ENCODE data around the gene WDR83. TPM values are rescaled to one million over a fixed set of nuclear protein-coding genes. Genes with fewer than 3 reads are reported as not detected.
"Not testable (repeated sequence)": the region's sequence is repeated elsewhere in the genome, so short reads cannot be mapped to it uniquely, and the experiment has no call there.

The WDR83 gene
- total RNA-seq, 1 donor from 2014 or later, result 6.3 TPM

GRCh38 chr19:12638611-12639182 is 27.9 kb upstream of the WDR83 start:
- no peaks in the 10 kb centered on the region for H3K36me3 ChIP-seq (ENCODE audit: control insufficient read depth in 3 of 3, insufficient read depth in 3 of 3, low read length in 3 of 3)
- H3K9me3 ChIP-seq (ENCODE audit: control insufficient read depth in 3 of 3, low read length in 3 of 3), result no peaks in the 10 kb centered on the region
- no peaks in the 10 kb centered on the region for H3K27me3 ChIP-seq (ENCODE audit: control insufficient read depth in 3 of 3, insufficient read depth in 3 of 3, low read length in 3 of 3)
- H3K4me1 ChIP-seq (ENCODE audit: control insufficient read depth in 3 of 3, insufficient read depth in 3 of 3, low read length in 3 of 3), result peaks cover 7 to 9% (median 7%) of the 10 kb centered on the region in 3 donors
- H3K27ac ChIP-seq (ENCODE audit: low read depth, low read length), result no peak overlapping the region
- no peak overlapping the region for H3K4me3 ChIP-seq (ENCODE audit: low read length in 3 of 3)
- no peak overlapping the region for H3K9ac ChIP-seq (ENCODE audit: low read depth in 1 of 3, low read length in 3 of 3)

- H3K36me3 ChIP-seq (ENCODE audit: control insufficient read depth in 3 of 3, insufficient read depth in 3 of 3, low read length in 3 of 3), result no peaks in the 10 kb centered on the region
- H3K9ac ChIP-seq (ENCODE audit: low read depth in 1 of 3, low read length in 3 of 3), result peak overlapping the region; percentile 32 to 65 (median 62)
- H3K4me3 ChIP-seq (ENCODE audit: low read length in 3 of 3), result peak overlapping the region; percentile 26 to 60 (median 52)
- no peaks in the 10 kb centered on the region for H3K9me3 ChIP-seq (ENCODE audit: control insufficient read depth in 3 of 3, low read length in 3 of 3)
- H3K27ac ChIP-seq (ENCODE audit: low read depth, low read length), result no peak overlapping the region
- no peaks in the 10 kb centered on the region for H3K27me3 ChIP-seq (ENCODE audit: control insufficient read depth in 3 of 3, insufficient read depth in 3 of 3, low read length in 3 of 3)
- peaks cover 7 to 9% (median 7%) of the 10 kb centered on the region in 3 donors for H3K4me1 ChIP-seq (ENCODE audit: control insufficient read depth in 3 of 3, insufficient read depth in 3 of 3, low read length in 3 of 3)
These were observed 26.6 kb upstream of the WDR83 start for GRCh38 chr19:12639901-12640613.

GRCh38 chr19:12641456-12641855 is 25.2 kb upstream of the WDR83 start:
- peaks cover 7 to 9% (median 7%) of the 10 kb centered on the region in 3 donors for H3K4me1 ChIP-seq (ENCODE audit: control insufficient read depth in 3 of 3, insufficient read depth in 3 of 3, low read length in 3 of 3)
- no peaks in the 10 kb centered on the region for H3K36me3 ChIP-seq (ENCODE audit: control insufficient read depth in 3 of 3, insufficient read depth in 3 of 3, low read length in 3 of 3)
- H3K9me3 ChIP-seq (ENCODE audit: control insufficient read depth in 3 of 3, low read length in 3 of 3), result no peaks in the 10 kb centered on the region
- no peak overlapping the region for H3K9ac ChIP-seq (ENCODE audit: low read depth in 1 of 3, low read length in 3 of 3)
- H3K4me3 ChIP-seq (ENCODE audit: low read length in 3 of 3), result no peak overlapping the region
- no peak overlapping the region for H3K27ac ChIP-seq (ENCODE audit: low read depth, low read length)
- H3K27me3 ChIP-seq (ENCODE audit: control insufficient read depth in 3 of 3, insufficient read depth in 3 of 3, low read length in 3 of 3), result no peaks in the 10 kb centered on the region

DNA sequence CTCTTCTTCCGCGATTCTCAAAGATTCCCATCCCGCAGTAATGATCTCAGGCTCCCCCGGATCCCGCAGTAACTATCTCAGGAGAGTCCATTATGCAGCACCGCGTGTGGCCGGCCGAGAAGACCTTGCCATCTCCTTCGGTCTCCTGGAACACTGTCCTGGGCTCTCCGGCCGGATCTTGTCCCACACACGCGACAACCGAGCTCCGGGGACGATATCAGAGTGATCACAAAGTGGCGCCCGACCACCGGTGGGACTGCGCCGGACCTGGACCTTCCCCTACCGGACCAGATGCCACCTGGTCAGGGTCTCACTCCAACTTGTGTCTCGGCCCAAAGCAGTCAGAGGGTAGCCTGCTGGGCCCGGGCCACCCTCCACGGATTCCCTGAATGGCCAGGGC is 24.1 kb upstream of the WDR83 start:
- Histone ChIP-seq H3K36me3 (ENCODE audit: control insufficient read depth in 3 of 3, insufficient read depth in 3 of 3, low read length in 3 of 3) (no peaks in the 10 kb centered on the region), H3K4me3 (ENCODE audit: low read length in 3 of 3) (no peak overlapping the region), H3K9ac (ENCODE audit: low read depth in 1 of 3, low read length in 3 of 3) (no peak overlapping the region), H3K27ac (ENCODE audit: low read depth, low read length) (no peak overlapping the region), H3K4me1 (ENCODE audit: control insufficient read depth in 3 of 3, insufficient read depth in 3 of 3, low read length in 3 of 3) (peaks cover 7 to 9% (median 7%) of the 10 kb centered on the region in 3 donors), H3K27me3 (ENCODE audit: control insufficient read depth in 3 of 3, insufficient read depth in 3 of 3, low read length in 3 of 3) (no peaks in the 10 kb centered on the region), H3K9me3 (ENCODE audit: control insufficient read depth in 3 of 3, low read length in 3 of 3) (no peaks in the 10 kb centered on the region)

DNA sequence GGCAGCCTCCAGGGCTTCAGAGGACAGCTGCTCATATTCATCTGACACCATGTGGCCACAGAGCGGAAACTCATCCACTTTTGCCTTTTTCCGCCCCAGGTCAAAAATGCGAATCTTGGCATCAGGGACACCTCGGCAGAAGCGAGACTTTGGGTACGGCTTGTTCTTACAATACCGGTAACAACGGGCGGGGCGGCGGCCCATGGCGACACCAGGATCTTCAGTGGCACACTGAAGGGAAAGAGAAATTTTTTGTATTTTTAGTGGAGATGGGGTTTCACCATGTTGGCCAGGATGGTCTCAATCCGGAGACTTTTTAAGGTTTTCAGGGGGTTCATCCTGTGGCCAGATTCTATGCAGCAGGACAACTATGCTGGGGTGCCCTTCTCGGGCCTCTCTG is 22.9 kb upstream of the WDR83 start:
- not testable (repeated sequence) for H3K36me3 ChIP-seq (ENCODE audit: control insufficient read depth in 3 of 3, insufficient read depth in 3 of 3, low read length in 3 of 3); H3K27me3 ChIP-seq (ENCODE audit: control insufficient read depth in 3 of 3, insufficient read depth in 3 of 3, low read length in 3 of 3); H3K27ac ChIP-seq (ENCODE audit: low read depth, low read length); H3K9me3 ChIP-seq (ENCODE audit: control insufficient read depth in 3 of 3, low read length in 3 of 3); H3K9ac ChIP-seq (ENCODE audit: low read depth in 1 of 3, low read length in 3 of 3); H3K4me3 ChIP-seq (ENCODE audit: low read length in 3 of 3)
- H3K4me1 ChIP-seq (ENCODE audit: control insufficient read depth in 3 of 3, insufficient read depth in 3 of 3, low read length in 3 of 3), result peaks cover 14 to 16% (median 14%) of the 10 kb centered on the region in 3 donors

DNA sequence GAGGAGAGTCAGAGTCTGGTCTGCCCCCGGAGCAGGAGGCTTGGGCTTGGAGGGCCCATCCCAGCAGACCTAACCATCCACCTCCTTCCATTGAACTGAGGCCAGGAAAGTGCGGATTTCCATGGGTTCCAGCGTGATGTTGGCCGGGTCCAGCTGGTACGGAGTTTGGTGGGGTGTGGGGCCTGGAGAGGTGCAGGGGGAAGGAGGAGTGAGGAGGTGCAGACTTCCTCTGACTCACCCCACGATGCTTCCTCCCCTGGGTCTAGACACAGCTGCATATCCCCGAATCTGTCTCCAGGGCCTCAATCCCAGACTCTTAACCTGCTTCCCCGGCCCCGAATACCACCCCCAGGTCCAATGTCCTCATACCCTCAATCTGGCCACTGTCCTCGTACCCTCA is 20.1 kb upstream of the WDR83 start:
- H3K9ac ChIP-seq (ENCODE audit: low read depth in 1 of 3, low read length in 3 of 3), result no peak overlapping the region
- no peaks in the 10 kb centered on the region for H3K9me3 ChIP-seq (ENCODE audit: control insufficient read depth in 3 of 3, low read length in 3 of 3)
- peaks cover 0 to 7% (median 2%) of the 10 kb centered on the region in 3 donors for H3K36me3 ChIP-seq (ENCODE audit: control insufficient read depth in 3 of 3, insufficient read depth in 3 of 3, low read length in 3 of 3)
- H3K27me3 ChIP-seq (ENCODE audit: control insufficient read depth in 3 of 3, insufficient read depth in 3 of 3, low read length in 3 of 3), result no peaks in the 10 kb centered on the region
- H3K4me3 ChIP-seq (ENCODE audit: low read length in 3 of 3), result no peak overlapping the region
- no peak overlapping the region for H3K27ac ChIP-seq (ENCODE audit: low read depth, low read length)
- H3K4me1 ChIP-seq (ENCODE audit: control insufficient read depth in 3 of 3, insufficient read depth in 3 of 3, low read length in 3 of 3), result peaks cover 7% of the 10 kb centered on the region in 3 donors

- Histone ChIP-seq H3K27me3 (ENCODE audit: control insufficient read depth in 3 of 3, insufficient read depth in 3 of 3, low read length in 3 of 3) (no peaks in the 10 kb centered on the region), H3K4me1 (ENCODE audit: control insufficient read depth in 3 of 3, insufficient read depth in 3 of 3, low read length in 3 of 3) (peaks cover 7% of the 10 kb centered on the region in 3 donors), H3K4me3 (ENCODE audit: low read length in 3 of 3) (no peak overlapping the region), H3K9me3 (ENCODE audit: control insufficient read depth in 3 of 3, low read length in 3 of 3) (no peaks in the 10 kb centered on the region), H3K36me3 (ENCODE audit: control insufficient read depth in 3 of 3, insufficient read depth in 3 of 3, low read length in 3 of 3) (peaks cover 2 to 8% (median 2%) of the 10 kb centered on the region in 3 donors), H3K27ac (ENCODE audit: low read depth, low read length) (no peak overlapping the region), H3K9ac (ENCODE audit: low read depth in 1 of 3, low read length in 3 of 3) (no peak overlapping the region)
These were observed 19.6 kb upstream of the WDR83 start for GRCh38 chr19:12647047-12647446.

DNA sequence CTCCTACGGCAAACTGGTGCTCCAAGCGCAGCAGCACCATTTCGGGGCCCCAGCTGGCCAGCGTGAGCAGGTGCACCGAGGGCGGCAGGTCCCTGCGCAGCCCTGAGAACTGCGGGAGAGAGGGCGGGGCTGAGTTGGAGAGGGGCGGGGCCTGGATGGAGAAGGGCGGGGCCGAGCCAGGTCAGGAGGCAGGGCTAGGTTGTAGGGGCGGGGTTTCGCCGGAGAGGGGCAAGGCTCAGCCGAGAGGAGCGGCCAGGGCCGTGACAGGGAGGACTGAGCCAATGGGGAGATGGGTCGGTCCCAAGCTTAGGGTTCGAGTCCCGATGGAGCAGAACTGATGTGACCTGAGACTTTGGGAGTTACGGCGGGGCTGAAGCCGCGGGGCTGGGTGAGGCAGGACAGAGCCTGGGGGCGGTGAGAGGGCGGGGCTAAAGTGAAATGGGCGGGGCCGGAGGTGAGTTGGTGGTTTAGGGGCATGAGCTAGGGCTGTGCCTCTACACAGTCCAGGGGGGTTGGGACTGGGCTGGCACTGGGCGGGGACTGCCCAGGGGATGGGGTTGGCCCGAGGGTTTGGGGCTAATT is 19.0 kb upstream of the WDR83 start:
- H3K9ac ChIP-seq (ENCODE audit: low read depth in 1 of 3, low read length in 3 of 3), result peak overlapping the region in 1 of 3 donors; percentile 50
- peak overlapping the region; percentile 2 to 56 (median 54) for H3K4me3 ChIP-seq (ENCODE audit: low read length in 3 of 3)
- no peaks in the 10 kb centered on the region for H3K9me3 ChIP-seq (ENCODE audit: control insufficient read depth in 3 of 3, low read length in 3 of 3)
- H3K4me1 ChIP-seq (ENCODE audit: control insufficient read depth in 3 of 3, insufficient read depth in 3 of 3, low read length in 3 of 3), result peaks cover 7% of the 10 kb centered on the region in 3 donors
- peaks cover 2 to 8% (median 4%) of the 10 kb centered on the region in 3 donors for H3K36me3 ChIP-seq (ENCODE audit: control insufficient read depth in 3 of 3, insufficient read depth in 3 of 3, low read length in 3 of 3)
- no peak overlapping the region for H3K27ac ChIP-seq (ENCODE audit: low read depth, low read length)
- no peaks in the 10 kb centered on the region for H3K27me3 ChIP-seq (ENCODE audit: control insufficient read depth in 3 of 3, insufficient read depth in 3 of 3, low read length in 3 of 3)

DNA sequence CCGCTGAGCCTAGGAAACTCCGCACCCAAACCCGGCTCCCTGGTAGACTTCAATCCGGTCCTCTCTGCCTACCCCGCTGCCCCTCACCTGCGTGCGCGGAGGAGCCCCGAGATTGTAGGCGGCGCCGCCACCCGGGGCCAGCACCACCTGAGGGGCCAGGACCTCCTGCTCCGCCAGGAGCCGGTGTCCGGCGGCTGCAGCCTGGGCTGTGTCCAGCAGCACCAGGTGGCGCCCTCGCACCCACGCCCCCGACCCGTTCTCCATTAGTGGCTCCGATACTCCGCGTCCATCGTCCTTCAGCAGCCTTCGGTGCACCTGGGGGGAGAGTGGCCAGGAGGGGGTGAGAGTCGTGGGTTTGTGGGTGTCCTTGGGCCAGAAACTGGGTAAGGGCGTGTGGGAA is 18.5 kb upstream of the WDR83 start:
- peaks cover 7% of the 10 kb centered on the region in 3 donors for H3K4me1 ChIP-seq (ENCODE audit: control insufficient read depth in 3 of 3, insufficient read depth in 3 of 3, low read length in 3 of 3)
- no peak overlapping the region for H3K27ac ChIP-seq (ENCODE audit: low read depth, low read length)
- peak overlapping the region in 2 of 3 donors; percentile 50 to 54 for H3K9ac ChIP-seq (ENCODE audit: low read depth in 1 of 3, low read length in 3 of 3)
- H3K27me3 ChIP-seq (ENCODE audit: control insufficient read depth in 3 of 3, insufficient read depth in 3 of 3, low read length in 3 of 3), result no peaks in the 10 kb centered on the region
- H3K9me3 ChIP-seq (ENCODE audit: control insufficient read depth in 3 of 3, low read length in 3 of 3), result no peaks in the 10 kb centered on the region
- peak overlapping the region in 2 of 3 donors; percentile 2 to 54 for H3K4me3 ChIP-seq (ENCODE audit: low read length in 3 of 3)
- H3K36me3 ChIP-seq (ENCODE audit: control insufficient read depth in 3 of 3, insufficient read depth in 3 of 3, low read length in 3 of 3), result peaks cover 2 to 8% (median 4%) of the 10 kb centered on the region in 3 donors

DNA sequence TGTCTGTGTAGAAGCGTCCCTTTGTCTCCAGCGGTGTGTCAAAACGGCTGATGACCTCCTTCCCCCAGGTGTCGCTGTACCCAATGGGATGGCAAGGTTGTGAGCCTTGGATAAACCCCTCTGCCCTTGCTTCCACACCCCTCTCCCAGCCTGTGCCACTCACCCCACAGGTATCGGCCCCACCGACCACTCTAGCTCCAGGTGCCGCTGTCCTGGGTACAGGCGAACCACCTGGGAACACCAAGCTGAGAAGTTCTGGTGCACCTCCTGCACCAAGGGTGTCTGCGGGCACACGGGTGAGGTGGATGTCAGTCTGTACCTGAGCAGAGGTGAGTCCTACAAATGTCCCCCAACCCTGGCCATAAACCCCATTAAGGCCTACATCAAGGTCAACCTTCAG is 16.7 kb upstream of the WDR83 start:
- no peaks in the 10 kb centered on the region for H3K9me3 ChIP-seq (ENCODE audit: control insufficient read depth in 3 of 3, low read length in 3 of 3)
- H3K9ac ChIP-seq (ENCODE audit: low read depth in 1 of 3, low read length in 3 of 3), result no peak overlapping the region
- peaks cover 7% of the 10 kb centered on the region in 3 donors for H3K4me1 ChIP-seq (ENCODE audit: control insufficient read depth in 3 of 3, insufficient read depth in 3 of 3, low read length in 3 of 3)
- no peak overlapping the region for H3K4me3 ChIP-seq (ENCODE audit: low read length in 3 of 3)
- H3K27ac ChIP-seq (ENCODE audit: low read depth, low read length), result no peak overlapping the region
- H3K27me3 ChIP-seq (ENCODE audit: control insufficient read depth in 3 of 3, insufficient read depth in 3 of 3, low read length in 3 of 3), result no peaks in the 10 kb centered on the region
- H3K36me3 ChIP-seq (ENCODE audit: control insufficient read depth in 3 of 3, insufficient read depth in 3 of 3, low read length in 3 of 3), result peaks cover 5 to 8% (median 6%) of the 10 kb centered on the region in 3 donors
